DMS153 treated with DMSO at 0.1 percent for 48 hours (cell line): ENCODE measurements around the gene SLC16A8.
"Not testable (repeated sequence)": the region's sequence is repeated elsewhere in the genome, so short reads cannot be mapped to it uniquely, and the experiment has no call there.

Source experiments
- DNase-seq: peaks from one replicate; lab custom pipeline; 2025; ENCODE audit not compliant: unreplicated experiment; lab: John Stamatoyannopoulos, UW

SLC16A8 gene

GRCh38 chr22:38083931-38084631 lies at the start of gene SLC16A8:
Gene SLC16A8 (minus strand): TSS chr22:38084184. CDS start chr22:38082873, 1,311 bp downstream.
- DNase-seq, result no peak

GRCh38 chr22:38133331-38133730 lies 49.3 kb upstream of the SLC16A8 start:
- DNase-seq, result no peak

DNA sequence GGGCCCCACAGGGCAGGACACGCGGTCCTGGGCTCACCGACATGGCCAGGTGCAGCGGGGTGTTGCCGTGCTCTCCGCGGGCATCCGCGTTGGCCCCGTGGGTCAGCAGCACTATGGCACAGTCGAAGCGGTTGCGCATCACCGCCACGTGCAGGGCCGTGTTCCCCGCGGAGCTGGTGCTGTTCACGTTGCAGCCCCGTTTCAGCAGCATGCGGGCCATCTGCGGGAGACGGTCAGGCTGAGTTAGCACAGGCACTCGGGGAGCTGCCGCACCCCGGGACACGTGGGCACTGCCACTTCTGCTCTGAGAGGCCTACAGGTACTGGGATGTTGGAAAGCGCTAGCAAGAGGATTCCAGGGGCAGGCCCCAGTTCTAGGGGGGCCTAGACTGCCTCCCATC lies 48.8 kb upstream of the SLC16A8 start:
- DNase-seq, result no peak

GRCh38 chr22:38132136-38132535 lies 48.2 kb upstream of the SLC16A8 start:
- no peak for DNase-seq

DNA sequence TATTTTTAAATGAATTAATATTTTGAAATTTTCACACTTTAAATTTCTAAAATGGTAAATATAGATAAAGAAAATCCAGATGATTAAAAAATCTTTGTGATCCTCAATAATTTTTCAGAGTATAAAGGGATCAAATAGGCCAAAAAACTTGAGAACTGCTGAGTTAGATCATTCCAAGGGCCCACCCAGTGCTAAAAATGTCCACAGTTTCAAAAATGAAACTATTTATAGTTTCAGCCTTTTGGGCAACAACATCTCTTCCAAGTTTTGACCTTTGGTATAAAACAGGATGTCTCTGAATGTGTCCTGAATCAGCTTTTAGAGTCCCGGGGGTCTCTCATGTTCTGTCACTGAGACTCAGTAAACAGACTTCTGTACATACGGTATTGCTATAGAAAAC lies 47.4 kb upstream of the SLC16A8 start:
- DNase-seq, result no peak

DNA sequence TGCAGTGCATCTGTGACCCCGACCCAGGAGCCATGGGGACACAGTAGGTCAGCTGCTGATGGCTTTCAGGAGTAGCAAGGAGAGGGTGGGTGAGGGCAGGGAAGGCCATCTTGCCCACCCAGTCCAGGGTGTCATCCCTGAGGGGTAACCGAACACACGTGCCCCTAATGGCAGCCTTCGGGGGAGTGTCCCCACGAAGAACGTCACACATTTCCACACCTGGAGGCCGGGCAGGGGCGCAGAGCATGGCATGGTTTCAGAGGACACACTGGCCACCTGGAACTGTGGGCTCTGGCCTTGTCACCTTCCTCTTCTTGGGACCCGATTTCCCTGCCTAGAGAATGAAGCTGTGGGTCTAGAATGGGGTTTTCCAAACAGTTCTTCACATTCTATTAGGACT lies 45.9 kb upstream of the SLC16A8 start:
- DNase-seq, result no peak

GRCh38 chr22:38129021-38129420 lies 45.0 kb upstream of the SLC16A8 start:
- no peak for DNase-seq

DNA sequence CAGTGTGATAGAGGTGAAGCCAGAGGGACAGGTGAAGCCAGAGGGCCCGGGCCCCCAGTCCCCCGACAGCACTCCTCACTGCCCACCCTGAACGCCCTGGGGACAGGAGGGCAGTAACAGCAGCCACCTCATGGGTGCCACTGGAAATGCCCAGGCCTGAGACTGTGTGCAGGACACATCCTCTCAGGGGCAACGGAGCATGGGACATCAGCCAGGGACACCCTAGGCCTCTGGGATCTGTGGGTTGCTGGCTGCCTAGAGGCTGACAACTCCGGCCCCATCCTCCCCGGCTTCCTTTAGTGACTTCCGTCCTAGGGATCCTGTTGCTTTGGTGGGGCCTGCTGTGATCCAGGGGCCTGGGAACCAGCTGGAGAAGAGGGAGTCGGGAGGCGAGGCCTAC lies 43.9 kb upstream of the SLC16A8 start:
- DNase-seq, result no peak

DNA sequence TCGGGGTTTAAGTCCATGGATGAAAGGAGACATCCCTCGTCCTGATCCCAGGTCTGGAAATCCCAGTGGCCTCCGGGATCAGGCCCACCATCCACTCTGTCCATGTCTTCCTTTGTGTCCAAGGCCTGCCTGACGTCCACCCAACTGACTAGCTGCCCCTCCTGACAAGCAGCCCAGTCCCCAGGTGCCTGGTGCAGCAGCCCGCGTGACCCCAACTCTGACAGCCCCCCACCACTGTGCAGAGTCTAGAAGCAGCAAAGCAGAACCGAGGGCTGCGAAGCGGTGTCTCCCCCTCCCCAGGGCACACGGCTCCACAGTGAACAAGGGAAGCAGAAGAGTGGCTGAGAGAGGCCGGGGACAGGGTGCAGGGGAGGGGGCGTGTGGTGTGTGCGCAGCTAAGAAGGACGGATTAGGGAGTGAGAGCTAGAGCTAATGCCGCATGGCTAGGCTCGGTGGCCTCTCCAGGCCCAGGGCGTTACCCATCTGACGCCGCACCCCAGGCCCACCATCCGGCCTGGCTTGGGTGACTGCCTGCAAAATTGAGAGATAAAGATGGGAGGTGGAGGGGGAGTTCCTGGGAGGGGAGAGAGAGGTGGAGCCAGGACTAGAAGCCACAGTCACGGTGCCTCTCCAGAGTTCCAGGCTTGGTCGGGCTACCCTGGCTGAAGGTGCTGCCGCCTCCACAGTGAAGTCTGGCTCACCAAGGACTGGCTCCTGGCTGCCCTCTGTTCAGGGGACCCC lies 43.1 kb upstream of the SLC16A8 start:
- no peak for DNase-seq

DNA sequence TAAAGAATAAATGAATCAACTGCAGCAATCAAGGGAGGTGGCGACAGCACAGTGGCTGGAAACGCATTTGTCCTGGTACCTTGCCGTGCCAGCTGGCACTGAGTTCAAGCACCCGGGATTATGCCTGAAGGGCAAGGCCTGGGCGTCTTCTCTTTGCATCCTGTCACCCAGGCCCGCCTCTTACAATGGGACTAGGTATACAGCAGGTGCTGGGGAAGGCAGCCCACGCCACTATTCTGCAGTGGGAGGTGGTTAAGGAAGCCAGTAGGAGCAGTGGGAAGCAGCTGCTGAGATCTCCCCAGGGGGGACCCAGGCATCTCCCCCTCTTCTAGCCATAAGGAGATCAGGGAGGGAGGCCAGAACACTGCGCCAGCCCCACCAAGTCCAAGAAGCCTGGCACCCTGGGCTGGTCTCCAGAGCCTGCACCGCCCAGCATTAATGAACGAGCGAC lies 41.8 kb upstream of the SLC16A8 start:
- no peak for DNase-seq

DNA sequence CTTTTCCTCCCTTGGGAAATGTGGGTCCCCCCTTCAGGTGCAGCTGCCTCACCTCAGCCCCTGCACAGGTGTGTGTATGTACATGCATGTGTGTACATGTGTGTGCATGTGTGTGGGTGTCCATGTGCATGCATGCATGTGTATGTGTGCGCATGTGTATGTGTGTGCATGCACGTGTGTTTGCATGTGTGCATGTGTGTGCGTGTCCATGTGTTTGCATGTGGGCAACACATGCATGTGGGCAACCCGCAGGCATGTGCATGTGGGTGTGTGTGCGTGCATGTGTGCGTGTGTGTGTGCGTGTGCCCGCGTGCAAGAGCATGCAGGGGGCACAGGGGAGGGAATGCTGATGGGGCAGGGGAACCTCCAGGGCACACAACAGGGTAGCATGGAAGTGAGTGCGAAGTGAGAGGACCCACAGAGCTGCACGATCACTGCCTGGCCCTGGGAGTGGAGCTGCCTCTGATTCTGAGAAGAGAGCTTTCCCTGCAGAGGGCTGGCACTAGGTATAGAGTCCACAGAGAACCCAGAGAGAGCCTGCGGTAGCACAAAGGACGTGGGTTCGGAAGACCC lies 41.1 kb upstream of the SLC16A8 start:
- DNase-seq, result no peak

- DNase-seq, result no peak
These were observed 40.4 kb upstream of the SLC16A8 start for GRCh38 chr22:38124236-38124974.

GRCh38 chr22:38122616-38123015 lies 38.6 kb upstream of the SLC16A8 start:
- DNase-seq, result no peak

DNA sequence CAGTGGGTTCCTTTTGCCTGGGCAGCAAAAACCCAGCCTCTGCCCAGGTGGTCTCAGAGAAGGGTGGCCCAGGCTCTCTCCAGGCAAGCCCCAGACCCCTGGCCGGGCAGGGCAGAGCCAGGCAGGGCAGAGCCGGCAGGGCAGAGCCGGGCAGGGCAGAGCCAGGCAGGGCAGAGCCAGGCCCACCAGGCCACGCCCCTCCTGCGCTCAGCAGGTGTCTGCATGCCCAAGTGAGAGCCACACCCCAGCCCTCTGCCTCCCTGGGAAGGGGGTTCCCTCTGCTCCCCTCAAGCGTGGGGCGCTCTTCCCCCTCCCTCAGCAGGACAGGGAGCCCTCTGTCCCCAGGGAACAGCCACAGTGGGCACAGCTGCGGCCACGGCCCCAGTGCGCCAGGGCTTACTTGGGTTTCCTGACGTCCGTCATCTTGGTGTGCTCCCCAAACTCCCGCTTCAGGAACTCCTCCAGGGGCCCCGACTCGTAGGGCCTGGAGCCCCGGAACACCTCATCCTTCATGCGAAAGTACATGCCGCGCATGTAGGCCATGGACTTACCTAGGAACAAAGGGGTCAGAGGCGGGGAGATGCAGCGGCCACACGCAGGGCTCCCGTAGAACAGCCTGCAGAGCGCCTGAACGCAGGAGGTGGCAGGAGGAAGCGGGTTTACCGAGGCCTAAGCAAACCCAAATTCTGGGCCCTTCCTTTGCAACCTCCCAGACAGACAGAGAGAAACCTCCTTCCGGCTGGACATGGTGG lies 36.6 kb upstream of the SLC16A8 start:
- no peak for DNase-seq

- not testable (repeated sequence) for DNase-seq
These were observed 34.8 kb upstream of the SLC16A8 start for GRCh38 chr22:38118747-38119146.

DNA sequence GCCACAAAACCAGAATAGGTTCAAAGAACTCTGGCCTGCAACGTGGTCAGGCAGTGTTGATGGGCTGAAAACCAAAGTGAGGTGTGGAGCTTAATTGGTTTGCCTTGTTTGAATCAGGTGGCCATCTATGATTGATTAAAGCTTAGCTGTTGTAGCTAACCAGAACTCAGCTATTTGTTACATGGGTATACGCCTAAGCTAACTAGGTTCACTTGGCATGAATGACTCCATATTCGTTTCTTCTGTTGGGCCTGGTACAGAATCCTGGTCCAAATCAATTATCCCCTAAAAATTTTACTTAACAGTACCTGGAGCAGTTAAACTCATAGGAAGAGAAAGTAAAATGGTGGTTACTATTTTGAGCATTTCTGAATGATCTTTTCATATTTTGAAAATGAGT lies 34.2 kb upstream of the SLC16A8 start:
- no peak for DNase-seq

DNA sequence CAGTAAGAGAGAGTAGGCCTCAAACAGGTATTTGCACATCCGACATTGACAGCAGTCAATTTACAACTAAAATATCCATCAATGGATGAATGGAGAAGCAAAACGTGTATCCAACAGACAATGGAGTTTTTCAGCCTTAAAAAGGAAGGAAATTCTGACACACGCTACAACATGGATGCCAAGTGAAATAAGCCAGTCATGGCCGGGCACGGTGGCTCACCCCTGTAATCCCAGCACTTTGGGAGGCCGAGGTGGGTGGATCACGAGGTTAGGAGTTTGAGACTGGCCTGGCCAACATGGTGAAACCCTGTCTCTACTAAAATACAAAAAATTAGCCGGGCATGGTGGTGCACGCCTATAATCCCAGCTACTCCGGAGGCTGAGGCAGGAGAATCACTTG lies 33.6 kb upstream of the SLC16A8 start:
- not testable (repeated sequence) for DNase-seq

- DNase-seq, result no peak
These were observed 31.6 kb upstream of the SLC16A8 start for GRCh38 chr22:38115423-38116205.

GRCh38 chr22:38114484-38115398 lies 30.8 kb upstream of the SLC16A8 start:
- DNase-seq, result peak; percentile 76
